GM19351 (cell line): ENCODE results near the gene P2RY12.
"Not testable (repeated sequence)": the region's sequence is repeated elsewhere in the genome, so short reads cannot be mapped to it uniquely, and the experiment has no call there.

Source experiments
- ATAC-seq: cut with Tn5 transposase; IDR thresholded peaks from one replicate; pipeline ENCODE4 v1.9.1; 2021; ENCODE audit warnings: mild to moderate bottlenecking, moderate library complexity; ENCODE audit not compliant: unreplicated experiment

Gene P2RY12

DNA sequence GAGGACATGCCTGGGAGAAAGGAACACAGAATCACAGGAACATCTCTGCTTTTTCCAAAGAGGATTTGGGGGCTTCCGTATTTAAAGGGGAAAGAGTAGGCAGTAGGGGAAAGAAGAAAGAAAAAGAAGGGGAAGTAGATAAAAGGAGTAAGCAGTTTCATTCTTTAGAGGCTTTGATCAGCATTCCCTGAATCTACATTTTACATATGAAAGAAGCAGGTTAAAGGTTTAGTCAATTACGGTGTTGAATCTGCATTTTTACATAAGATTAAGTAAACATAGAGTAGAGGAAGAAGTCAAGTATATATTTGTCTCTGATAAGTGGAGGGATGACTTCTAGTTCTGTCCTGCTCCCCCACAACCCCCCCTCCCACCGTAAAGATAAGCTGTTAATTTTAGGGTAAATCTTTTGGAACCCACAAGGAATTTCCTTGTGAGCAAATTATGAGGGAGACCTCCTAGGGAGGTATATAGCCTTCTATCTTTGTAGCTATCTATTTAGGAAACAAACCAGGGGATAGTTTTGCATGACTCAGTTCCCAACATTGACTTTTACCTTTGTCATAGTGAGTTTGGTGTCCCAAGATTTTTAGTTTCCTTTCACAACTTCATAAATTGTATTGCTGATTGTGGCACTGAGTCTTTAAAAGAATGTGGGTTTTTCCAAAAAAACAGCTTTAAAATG, 8.7 kb upstream of the P2RY12 start:
- no peak for ATAC-seq

DNA sequence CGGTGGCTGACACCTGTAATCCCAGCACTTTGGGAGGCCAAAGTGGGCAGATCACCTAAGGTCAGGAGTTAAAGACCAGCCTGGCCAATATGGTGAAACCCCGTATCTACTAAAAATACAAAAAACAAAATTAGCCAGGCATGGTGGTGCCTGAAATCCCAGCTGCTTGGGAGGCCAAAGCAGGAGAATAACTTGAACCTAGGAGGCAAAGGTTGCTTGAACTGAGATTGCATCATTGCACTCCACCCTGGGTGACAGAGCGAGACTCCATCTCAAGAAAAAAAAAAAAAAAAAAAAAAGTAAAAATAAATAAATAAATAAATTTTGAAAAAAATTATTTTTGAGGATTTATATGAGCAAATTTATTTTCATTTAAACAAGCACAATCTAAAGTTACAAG, 7.6 kb upstream of the P2RY12 start:
- not testable (repeated sequence) for ATAC-seq

DNA sequence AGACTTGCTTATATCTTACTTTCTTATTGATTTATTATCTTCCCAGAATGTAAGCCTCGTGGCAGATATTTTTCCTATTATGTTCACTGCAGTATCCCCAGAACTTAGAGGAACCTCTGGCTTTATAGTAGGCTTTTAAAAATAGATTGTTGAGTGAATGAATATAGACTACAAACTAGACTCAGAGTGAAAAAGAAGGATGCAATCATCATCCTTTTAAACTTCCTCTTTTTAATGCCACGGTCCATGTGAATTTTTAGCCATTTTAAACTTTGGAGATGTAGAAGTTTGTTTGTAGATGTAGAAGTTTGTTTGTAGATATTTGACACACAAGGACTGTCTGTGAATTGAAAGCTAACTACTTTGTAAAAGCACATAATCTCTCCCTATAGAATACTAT, 7.2 kb upstream of the P2RY12 start:
- no peak for ATAC-seq

DNA sequence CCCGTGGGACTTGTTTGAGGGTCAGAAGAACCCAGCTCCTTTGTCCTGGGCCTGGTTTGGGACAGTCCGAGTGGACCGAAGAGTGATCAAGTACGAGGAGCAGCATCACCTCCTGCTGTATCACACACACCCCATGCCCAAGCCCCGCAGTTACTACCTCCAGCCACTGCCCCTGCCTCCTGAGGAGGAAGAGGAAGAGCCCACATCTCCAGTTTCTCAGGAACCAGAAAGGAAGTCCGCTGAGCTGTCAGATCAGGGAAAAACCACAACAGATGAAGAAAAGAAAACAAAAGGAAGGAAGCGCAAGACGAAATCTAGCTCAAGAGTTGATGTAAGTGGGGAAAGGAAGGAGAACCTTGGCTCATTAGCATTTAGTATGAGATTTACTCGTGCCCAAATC, 3.3 kb upstream of the P2RY12 start:
- no peak for ATAC-seq

DNA sequence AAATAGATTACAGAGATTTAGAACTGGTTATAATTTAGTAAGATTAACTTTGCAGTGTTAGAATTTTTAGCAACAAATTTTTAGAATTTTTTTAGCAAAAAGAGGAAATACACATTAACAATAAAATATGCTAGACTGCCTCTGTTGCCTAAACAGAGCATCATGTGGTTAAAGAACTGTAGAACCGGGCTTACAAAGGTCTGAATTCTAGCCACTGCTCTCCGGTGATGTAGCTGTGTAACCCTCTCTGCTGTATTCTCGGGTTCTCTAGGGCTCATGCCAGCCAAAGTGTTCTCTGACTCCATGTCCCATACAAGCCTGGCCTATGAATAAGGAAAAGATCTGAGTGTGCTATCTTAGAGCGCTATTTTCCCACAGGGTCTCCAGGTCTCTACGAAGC, 2.9 kb upstream of the P2RY12 start:
- ATAC-seq, result no peak

DNA sequence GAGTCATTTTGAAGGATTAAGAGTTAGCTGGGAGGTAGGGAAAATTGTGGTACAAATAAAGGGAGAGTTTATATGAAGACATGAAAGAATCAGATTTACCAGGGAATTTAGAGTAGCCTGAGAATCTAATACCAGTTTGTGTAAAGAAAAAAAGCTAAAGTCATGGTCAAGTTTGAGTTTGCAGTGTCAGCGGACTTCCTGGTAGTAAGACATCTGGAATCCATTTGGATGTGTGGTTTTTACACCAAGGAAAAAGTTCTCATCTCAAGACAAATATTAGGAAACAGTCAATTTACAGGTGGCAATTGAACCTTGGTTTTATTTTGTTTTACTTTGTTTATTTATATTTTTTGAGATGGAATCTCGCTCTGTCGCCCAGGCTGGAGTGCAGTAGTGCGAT, 1.5 kb upstream of the P2RY12 start:
- no peak for ATAC-seq

DNA sequence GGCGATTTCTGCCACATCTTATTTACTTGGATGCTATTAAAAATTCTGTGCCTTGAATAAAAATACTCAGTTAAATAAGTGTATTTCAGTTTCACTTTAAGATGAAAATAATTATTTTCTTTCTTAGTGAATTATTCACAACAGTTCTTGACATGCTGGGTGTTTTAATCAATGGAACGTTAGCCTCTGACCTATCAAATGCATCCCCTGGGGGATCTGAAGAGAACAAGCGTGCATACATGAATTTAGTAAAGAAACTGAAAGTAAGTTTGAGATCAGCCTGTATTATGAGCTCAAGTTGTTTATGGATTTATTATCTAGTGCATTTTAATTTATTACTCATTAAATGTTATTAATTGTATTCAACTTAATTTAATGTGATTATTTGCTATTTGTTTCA, 597 bp downstream of the P2RY12 start:
- ATAC-seq, result peak; percentile 37

DNA sequence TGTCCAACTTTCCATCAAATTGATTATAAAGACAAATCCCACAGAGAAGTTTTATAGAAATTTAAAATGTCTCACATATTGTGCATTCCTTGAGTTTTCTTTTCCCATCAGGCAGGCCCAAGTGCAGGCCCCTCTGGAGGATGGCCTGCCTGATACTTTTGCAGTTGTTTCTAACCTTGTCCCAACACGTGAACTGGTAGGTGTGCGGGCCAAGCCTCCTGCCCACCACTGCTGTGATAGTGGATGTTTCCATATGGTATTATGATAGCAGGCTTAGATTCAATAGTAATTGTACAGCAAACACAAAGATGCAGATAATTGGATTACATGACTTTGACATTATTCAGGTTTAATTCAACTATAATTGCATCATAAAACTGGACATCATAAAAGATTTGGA, 1.4 kb downstream of the P2RY12 start:
- no peak for ATAC-seq

DNA sequence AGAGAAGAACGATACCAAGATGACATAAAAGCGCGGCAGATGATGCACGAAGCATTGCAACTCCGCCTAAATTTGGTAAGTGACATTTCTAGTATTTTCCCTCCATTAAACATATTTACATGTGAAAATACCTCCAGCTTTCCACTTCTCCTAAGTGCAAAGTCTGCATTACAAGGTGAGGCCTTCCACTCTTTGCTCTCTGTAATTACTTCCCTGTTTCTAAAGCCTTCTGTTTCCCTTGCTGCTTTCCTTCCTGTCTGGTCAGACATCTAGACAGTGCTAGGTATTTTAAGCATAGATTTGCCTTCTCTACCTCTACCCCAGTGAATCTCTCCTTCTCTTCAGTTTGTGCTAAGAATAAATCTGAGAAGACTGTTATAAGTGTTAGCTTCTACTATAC, 1.9 kb downstream of the P2RY12 start:
- ATAC-seq, result peak; percentile 35

DNA sequence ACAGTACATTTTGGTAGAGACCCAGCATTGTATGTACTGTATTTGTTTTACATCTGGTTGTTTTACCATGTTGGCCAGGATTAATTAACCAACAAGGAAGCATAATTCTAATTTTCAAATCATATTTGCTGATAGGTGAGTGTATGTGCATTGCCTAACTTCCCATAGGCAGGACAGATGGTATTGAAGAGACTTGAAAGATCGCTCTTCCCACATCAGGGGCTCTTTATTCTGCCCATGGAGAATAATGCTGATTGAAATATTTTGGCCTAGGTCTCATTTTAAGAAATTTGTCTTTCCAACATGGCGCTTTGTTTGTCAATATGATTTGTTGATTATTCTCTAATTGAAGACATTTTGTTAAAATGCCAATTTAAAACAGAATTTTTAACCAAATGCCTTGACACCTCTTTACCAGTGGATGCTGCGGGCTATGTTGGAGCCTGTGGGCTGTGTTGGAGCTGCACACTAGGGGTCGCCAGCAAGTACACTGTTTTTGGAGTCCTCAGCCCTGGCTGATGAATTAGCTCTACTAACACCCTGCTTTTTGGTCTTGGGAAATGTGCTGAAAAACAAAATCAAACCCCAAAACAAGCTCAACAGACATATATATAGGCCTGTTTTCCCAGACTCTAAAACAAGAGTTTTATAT, 5.3 kb downstream of the P2RY12 start:
- ATAC-seq, result peak; percentile 48

DNA sequence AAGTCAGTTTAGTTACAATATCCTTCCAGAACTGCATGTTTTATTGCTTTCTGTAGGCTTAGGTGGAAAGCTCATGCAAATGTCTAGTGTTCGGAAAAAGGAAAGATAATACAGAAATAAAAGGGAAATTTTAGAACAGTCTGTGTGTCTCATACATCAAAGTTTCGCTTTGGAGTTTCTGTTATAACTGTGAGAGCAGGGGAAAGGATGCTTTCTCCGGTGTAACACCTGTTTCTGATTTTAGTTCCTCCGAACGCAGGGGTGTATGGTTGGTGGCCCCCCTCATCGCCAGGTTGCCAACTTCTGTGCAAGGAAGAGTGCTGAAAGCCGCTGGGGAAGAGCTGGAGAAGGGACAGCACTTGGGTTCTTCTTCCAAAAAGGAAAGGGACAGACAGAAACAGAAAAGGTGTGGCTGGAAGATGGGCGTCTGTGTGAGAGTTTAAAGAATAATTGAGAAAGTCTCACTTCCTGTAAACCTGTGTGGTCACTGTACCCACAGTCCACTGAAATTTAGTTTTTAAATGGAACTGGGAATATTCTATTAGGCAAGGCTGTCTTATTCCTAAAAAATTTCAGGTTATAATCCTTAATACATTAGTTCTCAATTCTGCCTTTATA, 6.7 kb downstream of the P2RY12 start:
- ATAC-seq, result peak; percentile 63

DNA sequence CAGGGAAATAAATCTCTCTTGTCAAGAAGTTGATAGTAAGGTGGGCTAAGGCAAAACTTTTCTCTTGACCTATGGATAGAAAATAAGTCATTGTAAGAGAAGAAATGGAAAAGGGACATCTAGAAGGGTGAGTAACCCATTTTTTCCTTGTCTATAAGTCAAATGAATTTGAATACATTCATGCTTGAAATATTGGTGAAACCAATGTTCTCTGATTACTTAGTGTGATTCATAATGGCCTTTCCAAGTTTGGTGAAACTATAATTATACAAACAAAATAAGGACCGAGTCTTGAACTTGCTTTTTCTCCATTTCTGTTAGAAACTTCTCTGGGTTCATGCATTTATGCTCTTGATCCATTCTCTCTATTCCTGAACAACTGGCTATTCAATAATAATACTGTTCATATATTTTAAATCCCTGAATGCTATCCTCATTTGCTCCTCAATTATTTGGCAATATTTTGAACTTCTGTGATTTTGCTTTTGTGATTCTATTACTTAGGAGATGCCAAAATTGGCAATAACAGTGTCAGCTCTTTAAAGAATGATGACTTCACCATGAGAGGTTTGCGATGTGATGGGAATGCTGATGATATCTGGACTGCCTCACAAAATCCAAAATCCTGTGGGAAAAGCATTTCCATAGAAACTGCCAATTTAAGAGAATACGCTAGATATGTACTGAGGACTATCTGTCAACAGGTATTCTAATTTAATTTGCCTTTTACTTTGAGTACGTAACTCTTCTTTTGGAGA, 12.3 kb downstream of the P2RY12 start:
- ATAC-seq, result no peak

DNA sequence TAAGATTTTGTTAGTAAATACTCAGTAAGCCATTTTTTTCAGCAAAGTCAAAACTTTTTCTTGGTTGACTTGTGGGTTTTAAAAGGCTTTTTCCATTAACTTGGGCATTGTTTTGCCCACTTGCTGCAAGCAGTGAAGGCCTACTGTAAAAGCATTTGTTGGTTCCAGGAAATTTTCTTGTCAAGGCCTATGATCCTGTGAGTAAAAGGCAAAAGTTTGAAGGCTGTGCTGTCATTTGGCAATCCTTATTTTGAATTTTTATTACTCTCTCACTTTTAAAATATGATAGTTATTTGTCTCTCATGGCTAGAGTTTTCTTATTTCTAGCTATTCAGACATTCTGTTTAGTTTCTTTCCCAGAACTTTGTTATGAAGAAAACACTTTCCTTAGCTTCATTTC, 13.0 kb downstream of the P2RY12 start:
- ATAC-seq, result no peak

DNA sequence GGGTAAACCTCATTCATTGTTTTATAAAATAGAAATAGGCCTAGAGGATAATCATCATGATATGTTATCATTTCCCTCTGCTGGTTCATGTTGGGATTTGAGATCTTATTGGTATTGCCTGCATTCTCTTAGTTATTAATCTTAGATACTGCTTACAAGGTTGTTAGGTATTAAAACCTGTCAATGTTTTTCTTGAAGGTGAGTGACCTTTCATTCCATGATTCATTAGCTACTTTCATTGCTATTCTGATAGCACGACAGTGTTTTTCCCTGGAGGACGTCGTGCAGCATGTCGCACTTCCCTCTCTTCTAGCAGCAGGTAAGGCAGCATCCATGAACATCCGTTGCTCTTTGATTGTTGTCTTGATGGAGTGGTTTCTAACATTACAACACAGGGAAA, 17.1 kb downstream of the P2RY12 start:
- ATAC-seq, result no peak

DNA sequence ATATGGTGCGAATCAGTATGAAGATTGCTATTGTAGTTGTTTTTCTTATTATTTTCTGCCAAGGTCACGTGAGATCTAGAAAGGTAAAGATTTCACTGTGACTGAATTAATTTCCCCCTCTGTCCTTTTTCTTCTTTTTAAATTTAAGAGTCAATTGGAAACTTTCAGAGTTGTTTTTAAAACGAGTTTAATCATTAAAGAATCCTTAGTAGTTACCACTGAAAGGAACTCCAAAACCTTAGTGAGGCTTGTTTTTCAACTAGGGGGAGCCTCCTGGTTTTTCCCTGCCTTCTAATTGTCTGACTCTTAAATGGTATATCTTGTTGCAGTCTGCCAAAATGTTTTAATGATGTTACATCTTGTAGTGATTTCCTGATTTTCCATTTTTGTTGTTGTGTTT, 17.6 kb downstream of the P2RY12 start:
- ATAC-seq, result no peak

DNA sequence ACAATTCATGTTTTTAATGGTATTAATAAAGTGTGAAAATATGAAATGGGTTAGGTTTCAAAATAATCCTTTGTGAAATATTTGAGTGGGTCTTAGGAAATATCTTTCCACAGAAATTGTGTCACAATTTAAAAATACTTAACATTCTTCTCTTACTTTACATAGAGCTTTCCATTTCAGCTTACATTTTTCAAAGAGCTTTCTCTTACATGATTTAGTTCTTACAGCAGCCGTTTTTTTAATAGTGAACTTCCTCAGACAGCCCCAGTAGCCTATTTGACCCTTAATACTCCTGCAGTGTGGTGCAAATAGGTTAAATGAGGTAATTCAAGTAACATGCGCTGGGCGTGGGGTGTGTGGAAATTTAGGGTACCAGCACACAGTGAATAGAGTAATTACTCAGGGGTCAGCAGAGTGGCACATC, 21.8 kb downstream of the P2RY12 start:
- ATAC-seq, result no peak

DNA sequence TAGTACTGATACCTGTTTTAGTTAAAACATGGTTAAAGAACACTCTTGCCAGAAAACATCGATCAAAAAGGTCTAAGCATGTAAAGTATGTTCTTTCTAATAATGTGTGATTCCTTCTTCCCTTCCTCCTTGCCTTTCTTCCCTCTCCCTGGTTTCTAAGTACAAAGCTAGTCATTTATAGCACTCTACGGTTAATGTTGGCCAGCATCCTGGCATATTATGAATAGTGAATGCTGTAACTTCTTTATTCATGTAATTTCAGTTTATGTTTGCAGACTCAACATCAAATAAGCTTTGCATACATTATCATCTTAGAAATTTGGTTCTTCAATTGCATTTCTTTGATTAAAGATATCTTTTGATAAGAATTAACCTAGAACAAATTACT, 27.1 kb downstream of the P2RY12 start:
- no peak for ATAC-seq

DNA sequence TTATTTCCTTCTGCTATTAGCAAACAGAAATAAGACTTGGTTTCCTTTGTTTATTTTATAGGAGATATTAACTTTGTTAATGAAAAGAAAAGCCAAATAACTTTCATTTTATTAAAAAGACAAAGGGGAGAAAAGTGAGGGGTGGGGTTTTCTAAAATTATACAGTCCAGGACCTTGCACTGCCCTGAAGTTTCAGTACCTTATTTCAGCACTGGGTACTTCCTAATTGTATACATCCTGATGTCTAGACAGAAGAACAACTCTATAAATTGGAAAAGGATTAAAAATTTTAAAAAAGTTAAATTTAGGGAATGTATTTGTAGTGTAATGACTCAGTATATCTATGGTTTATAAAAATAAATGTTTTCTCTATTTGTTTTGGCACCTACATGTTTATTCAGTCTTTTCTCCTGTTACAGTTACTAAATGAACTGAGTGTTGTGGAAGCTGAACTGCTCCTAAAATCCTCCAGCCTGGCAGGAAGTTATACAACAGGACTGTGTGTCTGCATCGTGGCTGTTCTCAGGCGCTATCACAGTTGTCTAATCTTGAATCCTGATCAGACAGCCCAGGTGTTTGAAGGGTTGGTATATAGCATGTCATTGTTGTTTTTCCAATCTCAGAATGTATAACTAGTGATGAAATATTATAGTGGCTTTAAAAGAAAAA, 27.6 kb downstream of the P2RY12 start:
- no peak for ATAC-seq

DNA sequence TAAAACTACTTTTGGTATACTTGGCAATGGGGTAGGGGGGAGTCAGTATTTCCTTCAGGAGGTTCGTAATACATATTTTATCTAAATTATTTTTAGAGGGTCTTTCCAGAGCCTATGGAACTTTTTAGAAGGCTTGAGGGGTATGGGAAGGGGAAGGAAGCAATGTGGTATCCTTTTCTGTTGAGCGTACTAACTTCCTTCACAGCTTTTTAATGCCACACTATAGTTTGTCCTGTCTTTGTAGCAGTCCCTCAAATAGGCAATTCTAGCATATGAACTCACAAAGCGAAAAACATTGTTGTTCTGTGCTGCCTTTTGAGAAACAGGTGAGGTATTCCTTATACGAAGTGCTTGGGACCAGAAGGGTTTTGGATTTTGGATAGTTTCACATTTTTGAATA, 32.9 kb downstream of the P2RY12 start:
- peak; percentile 16 for ATAC-seq

DNA sequence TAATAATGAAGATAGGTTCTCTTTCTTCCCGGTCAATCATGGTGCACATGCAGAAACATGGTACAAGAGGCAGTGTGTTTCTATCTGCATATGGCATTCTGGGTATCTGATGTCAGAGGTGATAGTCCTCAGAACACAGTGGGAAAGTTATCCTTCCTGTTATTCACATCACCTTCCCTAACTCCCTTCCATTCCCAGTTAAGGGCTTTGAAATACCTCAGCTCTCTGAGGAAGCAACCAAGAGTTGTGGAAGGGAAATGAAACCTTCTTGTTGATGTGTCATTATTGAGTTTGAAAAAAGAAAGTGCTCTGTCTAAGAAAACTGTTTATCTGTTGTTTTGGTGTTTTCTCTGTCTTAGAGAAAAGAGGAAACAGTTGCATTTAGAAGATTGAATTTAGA, 33.3 kb downstream of the P2RY12 start:
- peak; percentile 91 for ATAC-seq

DNA sequence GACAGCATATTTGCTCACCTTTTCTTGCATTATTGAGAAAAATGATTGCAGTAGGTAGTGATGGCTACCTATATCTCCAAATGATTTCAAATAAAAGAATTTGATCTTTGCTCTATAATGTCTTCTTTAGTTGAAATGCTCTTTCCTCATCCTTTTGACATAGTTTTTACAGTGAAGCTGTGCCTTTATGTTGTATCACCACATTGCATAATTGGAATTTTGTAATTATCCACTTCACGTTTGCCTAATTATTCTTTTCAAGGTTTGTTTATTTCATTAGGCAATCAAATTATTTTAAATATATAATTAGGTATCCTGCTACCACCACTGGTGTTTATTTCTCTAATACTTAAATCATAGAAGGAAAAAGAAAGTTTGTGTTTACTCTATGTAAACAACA, 33.9 kb downstream of the P2RY12 start:
- no peak for ATAC-seq
